Suprapubic skin (tissue), 4 donors: ENCODE results near the gene CLIP2.

Experiments used
- EP300 ChIP-seq: sonication (generic); formaldehyde crosslinking; IDR thresholded peaks from one replicate; pipeline ENCODE4 v1.6.1; 2017; ENCODE audit warnings: antibody characterized with exemption
- POLR2A ChIP-seq, 2 donors: fragments of 450-650 bp; IDR thresholded peaks; one replicate each; pipeline ENCODE4 v1.6.1; 2017; ENCODE audit warnings: antibody characterized with exemption in 2 of 2, mild to moderate bottlenecking in 2 of 2, moderate library complexity in 2 of 2
- POLR2AphosphoS5 ChIP-seq, 3 donors: sonication (generic); formaldehyde crosslinking; IDR thresholded peaks; one replicate each; pipeline ENCODE4 v1.6.1; 2017; ENCODE audit warnings: antibody characterized with exemption in 3 of 3
- TF ChIP-seq, protein P1 (sequence below), 2 donors: fragments of 200-600 bp in 1 of 2; fragments of 450-650 bp in 1 of 2; sonication (generic) in 1 of 2; IDR thresholded peaks; one replicate each; pipeline ENCODE4 v1.5.1; 2016 to 2019; ENCODE audit warnings: antibody characterized with exemption in 2 of 2, mild to moderate bottlenecking in 1 of 2, moderate library complexity in 1 of 2

DNA sequence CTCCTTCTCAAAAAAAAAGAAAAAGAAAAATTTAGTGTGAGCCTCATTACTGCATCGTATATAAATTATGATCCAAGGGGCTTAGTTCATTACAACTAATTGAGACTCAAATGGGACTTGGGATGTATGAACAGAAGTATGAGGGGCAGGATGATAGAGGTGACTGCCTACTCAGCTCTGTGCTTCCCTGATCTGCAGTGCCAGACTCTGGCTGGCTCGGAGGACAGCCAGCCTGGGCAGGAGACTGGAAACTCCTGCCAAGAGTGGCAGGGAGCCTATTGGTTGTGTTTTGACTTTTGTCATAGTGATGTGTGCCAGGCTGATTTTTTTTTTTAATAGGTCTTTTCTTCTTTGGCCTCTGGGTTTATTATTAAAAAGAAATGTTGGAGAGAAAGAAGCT is 90.7 kb downstream of the CLIP2 start:
- TF ChIP-seq, protein P1, sequence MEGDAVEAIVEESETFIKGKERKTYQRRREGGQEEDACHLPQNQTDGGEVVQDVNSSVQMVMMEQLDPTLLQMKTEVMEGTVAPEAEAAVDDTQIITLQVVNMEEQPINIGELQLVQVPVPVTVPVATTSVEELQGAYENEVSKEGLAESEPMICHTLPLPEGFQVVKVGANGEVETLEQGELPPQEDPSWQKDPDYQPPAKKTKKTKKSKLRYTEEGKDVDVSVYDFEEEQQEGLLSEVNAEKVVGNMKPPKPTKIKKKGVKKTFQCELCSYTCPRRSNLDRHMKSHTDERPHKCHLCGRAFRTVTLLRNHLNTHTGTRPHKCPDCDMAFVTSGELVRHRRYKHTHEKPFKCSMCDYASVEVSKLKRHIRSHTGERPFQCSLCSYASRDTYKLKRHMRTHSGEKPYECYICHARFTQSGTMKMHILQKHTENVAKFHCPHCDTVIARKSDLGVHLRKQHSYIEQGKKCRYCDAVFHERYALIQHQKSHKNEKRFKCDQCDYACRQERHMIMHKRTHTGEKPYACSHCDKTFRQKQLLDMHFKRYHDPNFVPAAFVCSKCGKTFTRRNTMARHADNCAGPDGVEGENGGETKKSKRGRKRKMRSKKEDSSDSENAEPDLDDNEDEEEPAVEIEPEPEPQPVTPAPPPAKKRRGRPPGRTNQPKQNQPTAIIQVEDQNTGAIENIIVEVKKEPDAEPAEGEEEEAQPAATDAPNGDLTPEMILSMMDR (IDR thresholded peaks at IDR 0.05): no peak
- TF ChIP-seq POLR2A (IDR thresholded peaks at IDR 0.05): no peak
- TF ChIP-seq POLR2AphosphoS5 (IDR thresholded peaks at IDR 0.05): no peak
- no peak for TF ChIP-seq EP300
